ENCODE data around the gene RAB43.

DNA sequence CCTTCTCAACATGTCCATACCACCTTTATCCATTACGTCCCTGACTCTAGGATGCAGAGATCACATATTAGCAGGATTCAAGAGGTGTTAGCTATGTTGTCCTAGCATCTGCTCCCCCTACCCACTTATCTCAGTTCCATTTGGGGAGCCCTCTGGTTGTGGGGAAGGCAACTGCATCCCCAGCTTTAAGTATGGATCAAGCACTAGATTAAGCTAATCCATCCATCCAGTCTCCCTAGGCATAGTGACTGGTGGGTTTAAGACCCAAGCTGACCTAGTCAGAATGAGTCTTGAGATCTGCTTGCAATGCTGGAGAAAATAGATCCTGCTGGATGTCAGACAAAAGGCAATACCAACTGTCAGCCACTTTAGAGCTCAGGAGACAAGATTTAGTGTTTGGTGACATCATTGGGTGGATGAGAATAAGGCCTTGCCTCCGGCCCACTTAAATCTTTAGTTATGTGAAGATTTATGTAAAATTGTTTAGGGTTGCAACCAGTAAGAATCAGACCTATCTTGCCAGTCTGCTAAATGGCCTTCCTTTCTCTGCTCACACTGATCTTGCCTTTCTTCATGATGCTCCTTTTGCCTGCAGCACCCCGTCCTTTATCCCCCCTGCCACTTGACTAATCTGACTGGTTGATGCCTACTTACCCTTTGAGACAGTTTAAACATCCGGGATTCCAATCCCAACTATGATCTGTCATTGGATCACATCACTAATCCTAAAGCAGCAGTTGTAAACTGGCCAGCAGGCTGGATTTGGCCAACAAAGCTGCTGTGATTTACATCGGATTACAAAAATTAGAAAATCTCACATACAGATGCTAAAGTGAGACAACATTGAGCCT, 41.4 kb upstream of the RAB43 start:
- TF ChIP-seq REST (IDR thresholded peaks at IDR 0.05) (no peak), MAFK (IDR thresholded peaks at IDR 0.05; ENCODE audit: partially characterized antibody) (no peak), POLR2A (IDR thresholded peaks at IDR 0.05; ENCODE audit: low read length) (no peak), SMC3 (IDR thresholded peaks at IDR 0.05) (no peak), USF2 (IDR thresholded peaks at IDR 0.05) (no peak)
- TF ChIP-seq, protein P1, sequence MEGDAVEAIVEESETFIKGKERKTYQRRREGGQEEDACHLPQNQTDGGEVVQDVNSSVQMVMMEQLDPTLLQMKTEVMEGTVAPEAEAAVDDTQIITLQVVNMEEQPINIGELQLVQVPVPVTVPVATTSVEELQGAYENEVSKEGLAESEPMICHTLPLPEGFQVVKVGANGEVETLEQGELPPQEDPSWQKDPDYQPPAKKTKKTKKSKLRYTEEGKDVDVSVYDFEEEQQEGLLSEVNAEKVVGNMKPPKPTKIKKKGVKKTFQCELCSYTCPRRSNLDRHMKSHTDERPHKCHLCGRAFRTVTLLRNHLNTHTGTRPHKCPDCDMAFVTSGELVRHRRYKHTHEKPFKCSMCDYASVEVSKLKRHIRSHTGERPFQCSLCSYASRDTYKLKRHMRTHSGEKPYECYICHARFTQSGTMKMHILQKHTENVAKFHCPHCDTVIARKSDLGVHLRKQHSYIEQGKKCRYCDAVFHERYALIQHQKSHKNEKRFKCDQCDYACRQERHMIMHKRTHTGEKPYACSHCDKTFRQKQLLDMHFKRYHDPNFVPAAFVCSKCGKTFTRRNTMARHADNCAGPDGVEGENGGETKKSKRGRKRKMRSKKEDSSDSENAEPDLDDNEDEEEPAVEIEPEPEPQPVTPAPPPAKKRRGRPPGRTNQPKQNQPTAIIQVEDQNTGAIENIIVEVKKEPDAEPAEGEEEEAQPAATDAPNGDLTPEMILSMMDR (IDR thresholded peaks at IDR 0.05), result no peak
